Caco-2 (cell line): Measurements from ENCODE around the gene HNRNPH2. TPM values are rescaled to one million over a fixed set of nuclear protein-coding genes. Genes with fewer than 3 reads are reported as not detected.
A peak's percentile ranks its signal among the peaks of the same experiment; 100 is the strongest.

Source experiments
- BruUV-seq: library from RNA; stranded (reverse); fragments of 400-500 nt; replicated peaks from 2 replicates; lab custom pipeline; 2021; lab: Mats Ljungman, UMichigan
- CTCF ChIA-PET: fragments of 300-600 bp; sonication (Branson Sonifier 250); formaldehyde crosslinking; loops from one replicate; lab custom pipeline; 2022; ENCODE audit warnings: antibody characterized with exemption; lab: Charles Lee
- POLR2A ChIA-PET: fragments of 300-600 bp; sonication (Branson Sonifier 250); formaldehyde crosslinking; loops from one replicate; lab custom pipeline; 2022; ENCODE audit warnings: antibody characterized with exemption; lab: Charles Lee
- DNase-seq, 2 experiments: peaks; one replicate each; pipeline versions ENCODE4 v3.0.0 to v3.0.0-alpha.2; 2020 to 2022
- H3K27me3 ChIP-seq: replicated peaks from 2 replicates; pipeline ENCODE4 v1.6.0; 2011; ENCODE audit warnings: low read length; ENCODE audit not compliant: control insufficient read depth, insufficient read depth
- H3K36me3 ChIP-seq: 2 replicates; pipeline ENCODE4 v1.5.1; 2011; ENCODE audit warnings: low read length; ENCODE audit not compliant: control insufficient read depth, insufficient read depth
- H3K4me1 ChIP-seq: fragments of 250-450 bp; sonication (Bioruptor Pico); 2 replicates; pipeline ENCODE4 v1.5.1; 2020; ENCODE audit warnings: mild to moderate bottlenecking
- H3K4me3 ChIP-seq: 2 replicates; pipeline ENCODE4 v1.5.1; 2011; ENCODE audit warnings: low read depth, mild to moderate bottlenecking, control low read depth, low read length
- H3K9me3 ChIP-seq: fragments of 250-450 bp; sonication (Bioruptor Pico); 2 replicates; pipeline ENCODE4 v1.5.1; 2020; ENCODE audit warnings: mild to moderate bottlenecking, moderate library complexity
- H3K27ac Mint-ChIP-seq: one replicate; pipeline ENCODE4 v1.8.0; 2022; ENCODE audit warnings: mixed read lengths; ENCODE audit not compliant: unreplicated experiment
- H3K27me3 Mint-ChIP-seq: one replicate; pipeline ENCODE4 v1.8.0; 2022; ENCODE audit warnings: mixed read lengths; ENCODE audit not compliant: insufficient read depth, unreplicated experiment
- H3K36me3 Mint-ChIP-seq: one replicate; pipeline ENCODE4 v1.8.0; 2022; ENCODE audit warnings: mild to moderate bottlenecking, mixed read lengths; ENCODE audit not compliant: insufficient read depth, unreplicated experiment
- H3K4me1 Mint-ChIP-seq: one replicate; pipeline ENCODE4 v1.8.0; 2022; ENCODE audit warnings: low read depth, mixed read lengths; ENCODE audit not compliant: unreplicated experiment
- H3K4me3 Mint-ChIP-seq: one replicate; pipeline ENCODE4 v1.8.0; 2022; ENCODE audit warnings: mild to moderate bottlenecking, moderate library complexity, mixed read lengths; ENCODE audit not compliant: unreplicated experiment
- H3K9me3 Mint-ChIP-seq: one replicate; pipeline ENCODE4 v1.8.0; 2022; ENCODE audit warnings: mixed read lengths; ENCODE audit not compliant: unreplicated experiment
- intact Hi-C: fragments of 100-400 bp; cut with micrococcal nuclease; formaldehyde crosslinking; loops from one replicate; pipeline ENCODE4 v1.10.0; 2022; ENCODE audit not compliant: unreplicated experiment
- total RNA-seq: library from RNA; stranded (reverse); gene quantifications from 2 replicates; pipeline ENCODE4 v1.2.3, GENCODE V29; 2022
- TF ChIP-seq, protein P1 (sequence below), 2 experiments: fragments of 200-600 bp in 1 of 2; IDR thresholded peaks; 1 replicate in 1 of 2; 2 replicates in 1 of 2; pipeline versions ENCODE4 v1.5.1 to v1.8.0; 2011 to 2022; ENCODE audit warnings: antibody characterized with exemption in 1 of 2, control low read depth in 1 of 2, inconsistent platforms in 1 of 2, low read depth in 1 of 2, low read length in 1 of 2, mild to moderate bottlenecking in 1 of 2, moderate library complexity in 1 of 2; ENCODE audit not compliant: insufficient read depth in 1 of 2, severe bottlenecking in 1 of 2, unreplicated experiment in 1 of 2

Gene HNRNPH2
- total RNA-seq, 1 experiment from 2014 or later = 46.1 TPM

DNA sequence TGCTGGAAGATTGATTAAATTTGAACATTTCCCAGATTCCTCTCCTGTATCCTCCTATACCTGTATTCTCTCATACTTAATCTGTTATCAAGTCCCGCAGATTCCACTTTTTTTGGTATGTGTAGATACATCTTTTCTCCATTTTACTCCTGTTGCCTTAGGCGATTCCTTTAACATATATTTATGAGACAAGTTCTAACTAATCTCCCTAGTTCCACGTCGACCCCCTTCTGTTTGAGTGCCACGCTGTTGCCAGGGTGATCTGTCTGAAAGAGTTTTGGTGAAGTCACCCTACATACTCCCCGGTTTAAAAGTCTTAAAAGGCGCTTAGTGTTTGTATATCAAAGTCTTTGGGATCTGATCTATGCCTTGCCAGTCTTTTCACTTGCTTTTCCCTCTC lies 2.4 kb downstream of the HNRNPH2 start:
- no TSS peak for BruUV-seq
- TF ChIP-seq, protein P1, sequence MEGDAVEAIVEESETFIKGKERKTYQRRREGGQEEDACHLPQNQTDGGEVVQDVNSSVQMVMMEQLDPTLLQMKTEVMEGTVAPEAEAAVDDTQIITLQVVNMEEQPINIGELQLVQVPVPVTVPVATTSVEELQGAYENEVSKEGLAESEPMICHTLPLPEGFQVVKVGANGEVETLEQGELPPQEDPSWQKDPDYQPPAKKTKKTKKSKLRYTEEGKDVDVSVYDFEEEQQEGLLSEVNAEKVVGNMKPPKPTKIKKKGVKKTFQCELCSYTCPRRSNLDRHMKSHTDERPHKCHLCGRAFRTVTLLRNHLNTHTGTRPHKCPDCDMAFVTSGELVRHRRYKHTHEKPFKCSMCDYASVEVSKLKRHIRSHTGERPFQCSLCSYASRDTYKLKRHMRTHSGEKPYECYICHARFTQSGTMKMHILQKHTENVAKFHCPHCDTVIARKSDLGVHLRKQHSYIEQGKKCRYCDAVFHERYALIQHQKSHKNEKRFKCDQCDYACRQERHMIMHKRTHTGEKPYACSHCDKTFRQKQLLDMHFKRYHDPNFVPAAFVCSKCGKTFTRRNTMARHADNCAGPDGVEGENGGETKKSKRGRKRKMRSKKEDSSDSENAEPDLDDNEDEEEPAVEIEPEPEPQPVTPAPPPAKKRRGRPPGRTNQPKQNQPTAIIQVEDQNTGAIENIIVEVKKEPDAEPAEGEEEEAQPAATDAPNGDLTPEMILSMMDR (IDR thresholded peaks at IDR 0.05; ENCODE audit: insufficient read depth in 1 of 2, low read depth in 1 of 2, low read length in 1 of 2, severe bottlenecking in 1 of 2, unreplicated experiment in 1 of 2) = no peak
- DNase-seq = no peak
- peaks cover 29% of the 10 kb centered on the region for H3K36me3 Mint-ChIP-seq
- H3K27ac Mint-ChIP-seq = no peak overlapping the region
- Histone ChIP-seq H3K4me3 (no peak overlapping the region), H3K4me1 (no peaks in the 10 kb centered on the region), H3K27me3 (no peaks in the 10 kb centered on the region), H3K9me3 (no peaks in the 10 kb centered on the region), H3K36me3 (no peaks in the 10 kb centered on the region)
- H3K4me1 Mint-ChIP-seq = no peaks in the 10 kb centered on the region
- ChIA-PET CTCF (no interaction called here), POLR2A (no interaction called here)
- H3K9me3 Mint-ChIP-seq = no peaks in the 10 kb centered on the region
- no peaks in the 10 kb centered on the region for H3K27me3 Mint-ChIP-seq
- H3K4me3 Mint-ChIP-seq = no peak overlapping the region
- intact Hi-C loops = no loop called here

- Mint-ChIP-seq H3K4me1 (no peaks in the 10 kb centered on the region), H3K36me3 (peaks cover 28% of the 10 kb centered on the region), H3K27ac (no peak overlapping the region), H3K9me3 (no peaks in the 10 kb centered on the region), H3K4me3 (no peak overlapping the region), H3K27me3 (no peaks in the 10 kb centered on the region)
- H3K27me3 ChIP-seq = no peaks in the 10 kb centered on the region
- ChIA-PET POLR2A (no interaction called here), CTCF (no interaction called here)
- DNase-seq = no peak
- no peaks in the 10 kb centered on the region for H3K9me3 ChIP-seq
- intact Hi-C loops = no loop called here
- H3K36me3 ChIP-seq = no peaks in the 10 kb centered on the region
- H3K4me3 ChIP-seq = no peak overlapping the region
- no TSS peak for BruUV-seq
- TF ChIP-seq, protein P1 (IDR thresholded peaks at IDR 0.05; ENCODE audit: insufficient read depth in 1 of 2, low read depth in 1 of 2, low read length in 1 of 2, severe bottlenecking in 1 of 2, unreplicated experiment in 1 of 2) = no peak
- no peaks in the 10 kb centered on the region for H3K4me1 ChIP-seq
Observed at GRCh38 chrX:101411984-101412383, 4.0 kb downstream of the HNRNPH2 start.

DNA sequence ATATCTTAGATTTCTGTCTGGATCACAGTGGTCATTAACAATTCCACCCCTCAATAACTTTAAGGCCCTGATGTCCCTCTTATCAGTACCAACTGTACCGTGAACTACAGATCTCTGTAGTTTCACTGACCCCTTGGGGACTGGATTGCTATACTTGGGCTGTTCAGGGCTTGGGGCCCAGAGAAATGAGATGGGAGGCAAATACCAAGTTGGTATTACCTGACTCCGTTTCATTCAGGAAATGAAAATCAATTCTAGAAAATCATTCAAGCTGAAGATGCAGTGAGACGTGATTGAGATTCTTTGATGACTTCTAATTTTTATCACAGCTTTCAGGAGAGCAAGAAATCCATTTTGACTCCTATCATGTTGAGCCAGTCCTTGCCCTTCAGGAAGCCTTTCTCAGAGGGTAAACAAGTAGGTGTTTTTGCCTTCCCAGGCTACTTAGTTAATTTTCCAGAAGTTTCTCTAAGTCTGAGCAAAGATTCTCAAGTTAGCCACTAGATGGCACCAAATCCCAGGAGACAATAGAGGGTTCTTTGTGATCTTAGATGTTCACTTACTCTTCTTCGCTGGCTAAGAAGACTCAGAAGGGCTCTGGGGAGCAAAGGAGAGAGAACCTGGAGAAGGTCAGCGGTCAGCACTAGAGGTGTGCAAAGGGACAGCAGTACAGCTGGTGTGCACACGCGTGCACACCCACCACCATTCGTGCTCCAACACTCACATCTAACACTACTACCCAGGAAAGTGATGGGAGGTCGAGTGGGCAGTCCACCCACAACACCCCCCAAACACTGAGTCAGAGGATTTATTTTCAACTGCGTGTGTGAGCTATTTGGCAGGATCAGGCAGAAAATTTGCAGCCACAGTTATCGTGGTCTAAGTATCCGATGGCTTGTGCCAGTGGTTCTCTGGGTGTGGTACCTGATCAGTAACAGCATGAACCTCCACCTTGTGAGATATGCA lies 7.4 kb downstream of the HNRNPH2 start:
- peak in 1 of 2 experiments; percentile 42 for DNase-seq
- CTCF ChIA-PET = no interaction called here
- no peaks in the 10 kb centered on the region for H3K4me1 Mint-ChIP-seq
- no peak overlapping the region for H3K4me3 Mint-ChIP-seq
- Histone ChIP-seq H3K4me1 (no peaks in the 10 kb centered on the region), H3K4me3 (no peak overlapping the region), H3K9me3 (no peaks in the 10 kb centered on the region), H3K27me3 (no peaks in the 10 kb centered on the region), H3K36me3 (no peaks in the 10 kb centered on the region)
- H3K36me3 Mint-ChIP-seq = peaks cover 15% of the 10 kb centered on the region
- H3K27me3 Mint-ChIP-seq = no peaks in the 10 kb centered on the region
- H3K9me3 Mint-ChIP-seq = no peaks in the 10 kb centered on the region
- intact Hi-C loops = loop anchor here (1.0 to 5.0 kb wide), 4 partner anchors 47 to 382 kb away; no protein-coding TSS in a partner anchor
- BruUV-seq = no TSS peak
- POLR2A ChIA-PET = no interaction called here
- TF ChIP-seq, protein P1 (IDR thresholded peaks at IDR 0.05; ENCODE audit: insufficient read depth in 1 of 2, low read depth in 1 of 2, low read length in 1 of 2, severe bottlenecking in 1 of 2, unreplicated experiment in 1 of 2) = peak; percentile 36 to 57
- H3K27ac Mint-ChIP-seq = no peak overlapping the region
